ENCODE data around the gene MANEAL. TPM values are rescaled to one million over a fixed set of nuclear protein-coding genes. Genes with fewer than 3 reads are reported as not detected.

MANEAL gene
- total and polyA plus RNA-seq, 12 donors: 0.66 to 3.1 (median 1.4) TPM

DNA sequence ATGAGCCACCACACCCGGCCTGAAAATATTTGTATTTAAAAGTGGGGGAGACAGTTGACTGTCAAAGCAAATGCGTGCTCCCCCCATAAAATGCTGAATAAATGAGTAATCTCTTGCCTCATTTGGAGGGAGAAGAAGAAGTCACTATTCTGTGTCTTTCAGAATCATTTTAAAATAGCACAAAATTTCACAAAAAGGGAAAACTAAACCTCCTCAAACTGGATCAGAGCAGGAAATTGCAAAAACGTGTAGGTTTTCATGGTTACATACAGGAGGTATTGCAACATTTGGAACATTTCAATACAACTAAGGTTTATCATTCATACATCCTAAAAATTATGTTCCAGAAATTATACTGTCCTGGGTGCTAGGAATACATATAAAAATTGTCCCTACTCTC lies 52.1 kb downstream of the MANEAL start:
- intact Hi-C loops (cut with DNase I): no loop called here
- H3K9me3 ChIP-seq: no peaks in the 10 kb centered on the region
- H3K27me3 ChIP-seq: no peaks in the 10 kb centered on the region
- DNase-seq: no peak
- H3K4me1 ChIP-seq: peaks cover 0 to 82% (median 4%) of the 10 kb centered on the region in 9 donors
- peak overlapping the region in 1 of 10 donors; percentile 61 for H3K27ac ChIP-seq
- no peak for ATAC-seq
- WGBS, 2 donors: 71 to 75% methylated on average over 3 of the region's 3 CpGs
- H3K4me3 ChIP-seq: no peak overlapping the region
- TF ChIP-seq, protein P1, sequence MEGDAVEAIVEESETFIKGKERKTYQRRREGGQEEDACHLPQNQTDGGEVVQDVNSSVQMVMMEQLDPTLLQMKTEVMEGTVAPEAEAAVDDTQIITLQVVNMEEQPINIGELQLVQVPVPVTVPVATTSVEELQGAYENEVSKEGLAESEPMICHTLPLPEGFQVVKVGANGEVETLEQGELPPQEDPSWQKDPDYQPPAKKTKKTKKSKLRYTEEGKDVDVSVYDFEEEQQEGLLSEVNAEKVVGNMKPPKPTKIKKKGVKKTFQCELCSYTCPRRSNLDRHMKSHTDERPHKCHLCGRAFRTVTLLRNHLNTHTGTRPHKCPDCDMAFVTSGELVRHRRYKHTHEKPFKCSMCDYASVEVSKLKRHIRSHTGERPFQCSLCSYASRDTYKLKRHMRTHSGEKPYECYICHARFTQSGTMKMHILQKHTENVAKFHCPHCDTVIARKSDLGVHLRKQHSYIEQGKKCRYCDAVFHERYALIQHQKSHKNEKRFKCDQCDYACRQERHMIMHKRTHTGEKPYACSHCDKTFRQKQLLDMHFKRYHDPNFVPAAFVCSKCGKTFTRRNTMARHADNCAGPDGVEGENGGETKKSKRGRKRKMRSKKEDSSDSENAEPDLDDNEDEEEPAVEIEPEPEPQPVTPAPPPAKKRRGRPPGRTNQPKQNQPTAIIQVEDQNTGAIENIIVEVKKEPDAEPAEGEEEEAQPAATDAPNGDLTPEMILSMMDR (IDR thresholded peaks at IDR 0.05): no peak
- peaks cover 0 to 42% (median 0%) of the 10 kb centered on the region in 9 donors for H3K36me3 ChIP-seq

DNA sequence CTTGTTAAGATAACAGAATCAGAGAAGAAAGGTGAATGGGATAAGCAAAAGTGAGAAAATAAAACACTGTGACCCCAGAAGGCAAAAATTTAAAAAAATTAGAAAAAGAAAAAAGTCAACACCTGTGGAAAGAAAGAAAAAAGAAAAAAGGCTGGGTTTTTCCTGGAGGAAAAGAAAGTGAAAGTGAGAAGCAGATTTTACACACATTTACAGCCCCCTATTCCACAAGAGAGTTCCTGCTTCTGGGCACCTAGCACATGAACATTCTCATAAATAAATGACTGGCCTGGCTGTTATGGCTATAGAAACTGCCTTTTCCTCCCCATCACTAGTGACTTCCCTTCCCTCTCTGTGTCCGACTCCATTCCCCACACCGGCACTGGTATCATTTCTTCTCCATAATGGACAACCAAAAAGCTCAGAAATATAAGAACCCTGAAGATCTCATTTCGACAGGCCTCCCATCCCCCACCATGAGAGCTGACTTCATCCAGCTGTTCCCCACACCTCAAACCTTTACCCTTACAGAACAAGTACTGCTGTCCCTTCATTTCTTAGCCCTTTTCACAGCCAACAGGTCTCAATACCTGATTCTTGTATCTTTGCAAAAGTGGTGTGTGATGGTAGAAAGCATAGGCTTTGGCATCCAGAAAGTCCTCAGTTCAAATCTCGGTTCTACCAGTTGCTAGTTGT lies 53.1 kb downstream of the MANEAL start:
- DNase-seq (no peak), ATAC-seq (no peak)
- no peak overlapping the region for H3K4me3 ChIP-seq
- TF ChIP-seq, protein P1 (IDR thresholded peaks at IDR 0.05): no peak
- H3K27ac ChIP-seq: peak overlapping the region in 1 of 10 donors; percentile 61
- H3K9me3 ChIP-seq: no peaks in the 10 kb centered on the region
- H3K4me1 ChIP-seq: peaks cover 0 to 92% (median 15%) of the 10 kb centered on the region in 9 donors
- H3K27me3 ChIP-seq: no peaks in the 10 kb centered on the region
- intact Hi-C loops (cut with DNase I): no loop called here
- WGBS, 2 donors: 79 to 87% methylated on average over 4 of the region's 4 CpGs
- H3K36me3 ChIP-seq: peaks cover 0 to 39% (median 0%) of the 10 kb centered on the region in 9 donors

DNA sequence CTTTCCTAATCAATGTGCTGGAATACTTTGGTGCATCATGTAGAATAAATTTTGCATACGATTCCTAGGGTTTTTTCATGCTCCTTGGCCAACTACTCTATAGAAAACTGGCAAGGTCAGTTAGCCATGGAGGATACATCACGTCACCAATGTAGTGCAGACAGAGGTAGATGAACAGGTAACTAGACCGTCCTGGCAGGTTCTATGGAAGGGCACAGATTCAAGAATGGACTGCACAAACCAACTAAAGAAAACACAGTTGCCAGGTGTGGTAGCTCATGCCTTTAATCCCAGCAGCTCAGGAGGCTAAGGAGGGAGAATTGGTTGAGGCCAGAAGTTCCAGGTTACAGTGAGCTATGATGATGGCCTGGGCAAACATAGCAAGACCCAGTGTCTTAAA lies 55.8 kb downstream of the MANEAL start:
- Histone ChIP-seq H3K27me3 (no peaks in the 10 kb centered on the region), H3K9me3 (no peaks in the 10 kb centered on the region), H3K4me1 (peaks cover 0 to 96% (median 36%) of the 10 kb centered on the region in 9 donors), H3K4me3 (no peak overlapping the region), H3K27ac (peak overlapping the region in 1 of 10 donors; percentile 75), H3K36me3 (peaks cover 0 to 38% (median 1%) of the 10 kb centered on the region in 9 donors)
- intact Hi-C loops (cut with DNase I): no loop called here
- TF ChIP-seq, protein P1 (IDR thresholded peaks at IDR 0.05): no peak
- ATAC-seq (no peak), DNase-seq (no peak)
- 96 to 97% methylated on average over 3 of the region's 3 CpGs for WGBS, 2 donors

DNA sequence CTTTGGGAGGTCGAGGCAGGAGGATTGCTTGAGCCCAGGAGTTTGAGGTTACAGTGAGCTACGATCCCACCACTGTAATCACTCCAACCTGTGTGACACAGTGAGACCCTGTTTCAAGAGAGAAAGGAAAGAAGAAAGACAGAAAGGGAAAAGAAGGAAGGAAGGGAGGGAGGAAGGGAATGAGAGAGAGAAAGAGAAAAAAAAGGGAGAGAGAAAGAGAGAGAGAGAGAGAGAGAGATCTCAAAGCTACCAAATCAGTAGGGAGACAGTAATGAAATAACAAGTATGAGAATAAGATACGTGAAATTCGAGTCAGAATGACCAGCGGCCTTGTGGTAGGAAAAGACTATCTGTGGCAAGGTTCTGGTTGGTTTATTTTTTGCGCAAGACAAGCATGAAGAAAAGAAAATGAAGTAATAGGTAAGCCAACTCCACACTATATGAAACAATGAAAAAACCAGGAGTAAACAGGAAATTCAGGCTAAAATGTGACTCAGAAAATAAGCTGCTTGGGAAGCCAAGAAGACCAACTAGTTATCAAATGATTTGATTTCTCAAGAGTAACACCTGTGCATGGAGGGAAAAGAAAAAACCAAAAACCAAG lies 56.8 kb downstream of the MANEAL start:
- no peaks in the 10 kb centered on the region for H3K27me3 ChIP-seq
- TF ChIP-seq, protein P1 (IDR thresholded peaks at IDR 0.05): no peak
- no peaks in the 10 kb centered on the region for H3K9me3 ChIP-seq
- peak overlapping the region in 2 of 10 donors; percentile 21 to 75 for H3K27ac ChIP-seq
- DNase-seq (no peak), ATAC-seq (no peak)
- peak overlapping the region in 1 of 10 donors; percentile 1 for H3K4me3 ChIP-seq
- H3K4me1 ChIP-seq: peaks cover 0 to 96% (median 41%) of the 10 kb centered on the region in 9 donors
- WGBS, 2 donors: 86 to 93% methylated on average over 6 of the region's 6 CpGs
- intact Hi-C loops (cut with DNase I): no loop called here
- peaks cover 0 to 45% (median 3%) of the 10 kb centered on the region in 9 donors for H3K36me3 ChIP-seq

Other genes starting within 250 kb of the MANEAL start
- 10 to 100 TPM in 3 of 10 donors, 1 to 10 TPM in 7; 6.0 to 12.1 (median 9.2) TPM for gene SNIP1, start 239.6 kb upstream of the MANEAL start, total RNA-seq
- 1 to 10 TPM; 3.2 to 4.4 TPM for gene SNIP1, start 239.6 kb upstream of the MANEAL start, polyA plus RNA-seq
- gene DNALI1, start 236.9 kb upstream of the MANEAL start, total RNA-seq: 1 to 10 TPM; 2.1 to 7.7 (median 4.0) TPM
- 1 to 10 TPM; 1.9 to 9.4 TPM for gene DNALI1, start 236.9 kb upstream of the MANEAL start, polyA plus RNA-seq
- gene GNL2, start 197.9 kb upstream of the MANEAL start, total RNA-seq: 10 to 100 TPM; 20.2 to 35.4 (median 22.3) TPM
- gene GNL2, start 197.9 kb upstream of the MANEAL start, polyA plus RNA-seq: 100 to 1,000 TPM in 1 of 2 donors, 10 to 100 TPM in 1; 41.5 to 196 TPM
- under 1 TPM in 2 of 10 donors, not detected in 8; 0.10 to 0.35 TPM for gene RSPO1, start 159.0 kb upstream of the MANEAL start, total RNA-seq
- under 1 TPM in 1 of 2 donors, not detected in 1; 0.03 TPM for gene RSPO1, start 159.0 kb upstream of the MANEAL start, polyA plus RNA-seq
- 1 to 10 TPM in 1 of 10 donors, under 1 TPM in 8, not detected in 1; 0.09 to 2.9 (median 0.42) TPM for gene CDCA8, start 101.3 kb upstream of the MANEAL start, total RNA-seq
- under 1 TPM; 0.29 to 0.41 TPM for gene CDCA8, start 101.3 kb upstream of the MANEAL start, polyA plus RNA-seq
- gene EPHA10, start 28.7 kb upstream of the MANEAL start, total RNA-seq: under 1 TPM in 4 of 10 donors, not detected in 6; 0.04 to 0.15 (median 0.06) TPM
- under 1 TPM; 0.04 to 0.15 TPM for gene EPHA10, start 28.7 kb upstream of the MANEAL start, polyA plus RNA-seq
- 10 to 100 TPM; 37.8 to 53.0 (median 46.0) TPM for gene C1orf122, start 13.9 kb downstream of the MANEAL start, total RNA-seq
- 10 to 100 TPM; 45.9 to 48.1 TPM for gene C1orf122, start 13.9 kb downstream of the MANEAL start, polyA plus RNA-seq
- 1 to 10 TPM; 3.3 to 9.1 (median 5.5) TPM for gene YRDC, start 14.4 kb downstream of the MANEAL start, total RNA-seq
- gene YRDC, start 14.4 kb downstream of the MANEAL start, polyA plus RNA-seq: 10 to 100 TPM in 1 of 2 donors, 1 to 10 TPM in 1; 4.3 to 15.9 TPM
- 10 to 100 TPM; 10.0 to 17.1 (median 11.0) TPM for gene MTF1, start 65.7 kb downstream of the MANEAL start, total RNA-seq
- 1 to 10 TPM; 1.5 to 2.1 TPM for gene MTF1, start 65.7 kb downstream of the MANEAL start, polyA plus RNA-seq
- gene INPP5B, start 153.2 kb downstream of the MANEAL start, total RNA-seq: 10 to 100 TPM in 9 of 10 donors, 1 to 10 TPM in 1; 8.7 to 16.7 (median 12.5) TPM
- 10 to 100 TPM in 1 of 2 donors, 1 to 10 TPM in 1; 4.1 to 17.3 TPM for gene INPP5B, start 153.2 kb downstream of the MANEAL start, polyA plus RNA-seq
- 10 to 100 TPM; 21.0 to 30.3 (median 27.1) TPM for gene SF3A3, start 196.2 kb downstream of the MANEAL start, total RNA-seq
- gene SF3A3, start 196.2 kb downstream of the MANEAL start, polyA plus RNA-seq: 10 to 100 TPM; 14.2 to 18.6 TPM
- gene FHL3, start 211.7 kb downstream of the MANEAL start, total RNA-seq: 10 to 100 TPM in 3 of 10 donors, 1 to 10 TPM in 7; 5.8 to 23.8 (median 8.3) TPM
- 10 to 100 TPM; 11.6 to 14.9 TPM for gene FHL3, start 211.7 kb downstream of the MANEAL start, polyA plus RNA-seq
- gene UTP11, start 218.9 kb downstream of the MANEAL start, total RNA-seq: 10 to 100 TPM; 24.1 to 59.8 (median 37.1) TPM
- gene UTP11, start 218.9 kb downstream of the MANEAL start, polyA plus RNA-seq: 10 to 100 TPM; 22.9 to 34.2 TPM